Omental fat pad (tissue), 4 donors: ENCODE data around the gene CSF3. TPM values are rescaled to one million over a fixed set of nuclear protein-coding genes. Genes with fewer than 3 reads are reported as not detected.

Experiments used
- ATAC-seq: fragments of 150-250 bp; one replicate; pipeline ENCODE4 v1.9.1; 2016; ENCODE audit warnings: mild to moderate bottlenecking, moderate library complexity; ENCODE audit not compliant: low FRiP score
- DNase-seq: peaks from one replicate; pipeline ENCODE4 v3.0.0-alpha.2; 2019; ENCODE audit warnings: low spot score
- total RNA-seq, 4 donors: library from RNA; depleted of rRNA; stranded (reverse); fragments of >200 nt; gene quantifications; one replicate each; pipeline ENCODE4 v1.1.0, GENCODE V29; 2016
- TF ChIP-seq, protein P1 (sequence below), 3 donors: fragments of 450-650 bp; IDR thresholded peaks; one replicate each; pipeline ENCODE4 v1.5.1; 2016 to 2017; ENCODE audit warnings: antibody characterized with exemption in 3 of 3, mild to moderate bottlenecking in 3 of 3, moderate library complexity in 2 of 3

Gene CSF3
- total RNA-seq, 4 donors from 2014 or later, result 51.8 to 75.2 TPM; not detected in 2

DNA sequence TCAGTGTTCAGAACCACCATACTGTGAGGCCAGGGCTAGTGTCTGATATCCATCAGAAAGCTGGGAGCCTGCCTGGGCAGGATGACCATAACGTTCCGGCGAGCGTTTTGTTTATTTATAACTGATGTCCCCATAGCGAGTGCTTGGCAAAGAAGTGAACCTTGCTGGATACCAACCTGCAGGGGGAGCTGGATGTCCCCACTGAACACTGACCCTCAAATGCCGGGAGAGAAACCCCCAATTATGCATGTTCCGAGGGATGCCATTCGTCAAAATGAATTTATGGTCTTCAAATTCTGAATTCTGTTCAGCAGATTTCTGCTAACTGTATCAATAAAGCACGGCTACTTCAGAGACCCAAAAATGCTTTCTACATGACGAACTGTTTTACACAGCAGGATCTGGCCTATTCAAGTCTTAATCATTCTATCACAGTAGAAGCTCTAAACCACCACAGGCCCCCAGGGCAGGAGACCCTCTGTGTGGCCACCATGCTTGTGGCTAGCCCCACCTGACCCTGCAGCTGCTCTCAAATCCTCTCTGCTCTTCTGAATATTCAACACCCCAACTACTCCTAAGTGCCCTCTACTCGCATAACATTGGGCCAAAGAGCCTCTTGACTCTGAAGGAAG lies 23.8 kb downstream of the CSF3 start:
- TF ChIP-seq, protein P1, sequence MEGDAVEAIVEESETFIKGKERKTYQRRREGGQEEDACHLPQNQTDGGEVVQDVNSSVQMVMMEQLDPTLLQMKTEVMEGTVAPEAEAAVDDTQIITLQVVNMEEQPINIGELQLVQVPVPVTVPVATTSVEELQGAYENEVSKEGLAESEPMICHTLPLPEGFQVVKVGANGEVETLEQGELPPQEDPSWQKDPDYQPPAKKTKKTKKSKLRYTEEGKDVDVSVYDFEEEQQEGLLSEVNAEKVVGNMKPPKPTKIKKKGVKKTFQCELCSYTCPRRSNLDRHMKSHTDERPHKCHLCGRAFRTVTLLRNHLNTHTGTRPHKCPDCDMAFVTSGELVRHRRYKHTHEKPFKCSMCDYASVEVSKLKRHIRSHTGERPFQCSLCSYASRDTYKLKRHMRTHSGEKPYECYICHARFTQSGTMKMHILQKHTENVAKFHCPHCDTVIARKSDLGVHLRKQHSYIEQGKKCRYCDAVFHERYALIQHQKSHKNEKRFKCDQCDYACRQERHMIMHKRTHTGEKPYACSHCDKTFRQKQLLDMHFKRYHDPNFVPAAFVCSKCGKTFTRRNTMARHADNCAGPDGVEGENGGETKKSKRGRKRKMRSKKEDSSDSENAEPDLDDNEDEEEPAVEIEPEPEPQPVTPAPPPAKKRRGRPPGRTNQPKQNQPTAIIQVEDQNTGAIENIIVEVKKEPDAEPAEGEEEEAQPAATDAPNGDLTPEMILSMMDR (IDR thresholded peaks at IDR 0.05), result peak in 1 of 3 donors; percentile 15
- DNase-seq, result no peak
- peak; percentile 80 for ATAC-seq

DNA sequence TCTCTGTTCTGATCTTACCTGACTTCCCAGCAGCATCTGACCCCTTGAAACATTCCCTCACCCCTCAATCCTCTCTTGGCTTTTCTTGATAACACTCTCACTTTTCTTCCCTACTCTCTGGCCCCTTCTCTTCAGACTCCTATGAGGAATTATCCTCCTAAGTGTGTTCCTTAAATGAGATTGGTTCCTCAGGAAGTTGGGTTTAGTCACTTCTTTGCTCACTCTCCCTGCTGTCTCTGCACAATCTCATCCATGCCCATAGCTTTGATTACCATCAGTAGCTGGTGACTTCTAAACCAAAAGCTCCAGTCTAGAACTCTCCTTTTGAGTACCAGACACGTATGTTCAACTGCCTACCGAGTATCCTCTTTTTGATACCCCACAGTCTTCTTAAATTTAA lies 26.0 kb downstream of the CSF3 start:
- DNase-seq (no peak), ATAC-seq (no peak)
- TF ChIP-seq, protein P1 (IDR thresholded peaks at IDR 0.05), result no peak

GRCh38 chr17:40056379-40057015 lies 41.3 kb downstream of the CSF3 start:
- TF ChIP-seq, protein P1 (IDR thresholded peaks at IDR 0.05), result no peak
- ATAC-seq (no peak), DNase-seq (no peak)

GRCh38 chr17:40058186-40058784 lies 43.0 kb downstream of the CSF3 start:
- ATAC-seq, result no peak
- no peak for DNase-seq
- TF ChIP-seq, protein P1 (IDR thresholded peaks at IDR 0.05), result no peak

DNA sequence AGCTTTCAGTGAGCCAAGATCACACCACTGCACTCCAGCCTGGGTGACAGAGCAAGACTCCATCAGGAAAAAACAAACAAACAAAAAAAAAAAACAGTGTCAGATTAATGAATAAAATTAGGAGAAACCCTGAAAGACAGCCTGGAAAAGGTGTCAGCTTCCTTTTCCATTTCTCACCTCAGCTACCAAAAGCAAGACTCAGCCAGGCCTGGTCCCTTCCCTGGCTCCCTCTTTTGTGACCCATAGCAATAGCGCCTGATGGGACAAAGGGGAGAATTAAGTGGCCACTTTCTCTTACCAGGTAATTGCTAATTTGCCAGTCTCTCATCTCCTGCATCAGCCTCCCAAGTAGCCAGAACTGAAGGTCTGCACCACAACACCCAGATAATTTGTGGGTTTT lies 43.6 kb downstream of the CSF3 start:
- TF ChIP-seq, protein P1 (IDR thresholded peaks at IDR 0.05), result no peak
- no peak for ATAC-seq
- DNase-seq, result no peak

DNA sequence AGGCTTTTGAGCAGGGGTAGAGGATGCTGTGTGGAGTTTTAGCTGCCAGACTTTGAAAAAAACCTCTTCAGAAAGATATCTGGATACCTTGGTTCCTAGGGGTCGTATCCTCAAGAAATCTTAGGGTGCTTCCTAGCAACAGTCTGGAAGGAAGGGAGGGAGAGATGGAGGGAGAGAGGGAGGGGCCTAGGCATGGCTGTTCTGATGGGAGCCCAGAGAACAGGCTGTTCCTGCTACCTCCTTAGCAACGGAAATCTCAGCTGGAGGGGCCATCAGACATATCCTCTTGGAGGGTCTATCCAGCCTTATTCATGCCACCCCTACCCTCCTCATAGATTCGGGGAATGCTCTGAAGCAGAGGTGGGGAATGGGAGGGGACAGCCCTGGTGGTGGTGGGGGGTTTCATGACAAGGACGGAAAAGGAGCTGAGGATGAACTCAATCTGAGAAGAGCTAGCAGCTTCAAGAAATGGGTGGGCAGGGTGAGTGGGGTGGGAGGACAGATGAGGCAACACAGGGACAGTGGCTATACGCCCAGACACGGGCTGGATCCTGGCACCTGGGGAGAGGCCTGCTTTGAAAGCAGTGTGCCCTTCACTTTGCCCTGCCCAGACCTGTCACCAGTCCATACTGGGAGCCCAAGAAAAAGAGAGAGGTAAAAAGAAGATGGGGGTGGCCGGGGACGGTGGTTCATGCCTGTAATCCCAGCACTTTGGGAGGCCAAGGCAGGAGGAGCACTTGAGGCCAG lies 44.7 kb downstream of the CSF3 start:
- DNase-seq (no peak), ATAC-seq (no peak)
- TF ChIP-seq, protein P1 (IDR thresholded peaks at IDR 0.05), result no peak
